IPS-20b (cell line): ENCODE results near the gene RELL2.

Source experiments
- H3K27ac ChIP-seq: one replicate; pipeline ENCODE4 v1.5.1; 2013; ENCODE audit warnings: low read length
- H3K27me3 ChIP-seq: 2 replicates; pipeline ENCODE4 v1.6.1; 2013; ENCODE audit warnings: mild to moderate bottlenecking, low read length, inconsistent platforms; ENCODE audit not compliant: insufficient read depth
- H3K36me3 ChIP-seq: 2 replicates; pipeline ENCODE4 v1.6.1; 2013; ENCODE audit warnings: low read depth, mild to moderate bottlenecking, inconsistent platforms, low read length, moderate library complexity; ENCODE audit not compliant: insufficient read depth
- H3K4me1 ChIP-seq: 2 replicates; pipeline ENCODE4 v1.6.1; 2013; ENCODE audit warnings: mild to moderate bottlenecking, control low read depth, inconsistent platforms, low read length, moderate library complexity; ENCODE audit not compliant: insufficient read depth
- H3K4me3 ChIP-seq: 2 replicates; pipeline ENCODE4 v1.5.1; 2013; ENCODE audit warnings: mild to moderate bottlenecking, low read length, inconsistent platforms
- H3K9ac ChIP-seq: 2 replicates; pipeline ENCODE4 v1.6.1; 2013; ENCODE audit warnings: low read depth, mild to moderate bottlenecking, inconsistent platforms, low read length, moderate library complexity
- H3K9me3 ChIP-seq: 2 replicates; pipeline ENCODE4 v1.6.1; 2013; ENCODE audit warnings: mild to moderate bottlenecking, low read depth, low read length, inconsistent platforms; ENCODE audit not compliant: insufficient read depth

RELL2 gene

DNA sequence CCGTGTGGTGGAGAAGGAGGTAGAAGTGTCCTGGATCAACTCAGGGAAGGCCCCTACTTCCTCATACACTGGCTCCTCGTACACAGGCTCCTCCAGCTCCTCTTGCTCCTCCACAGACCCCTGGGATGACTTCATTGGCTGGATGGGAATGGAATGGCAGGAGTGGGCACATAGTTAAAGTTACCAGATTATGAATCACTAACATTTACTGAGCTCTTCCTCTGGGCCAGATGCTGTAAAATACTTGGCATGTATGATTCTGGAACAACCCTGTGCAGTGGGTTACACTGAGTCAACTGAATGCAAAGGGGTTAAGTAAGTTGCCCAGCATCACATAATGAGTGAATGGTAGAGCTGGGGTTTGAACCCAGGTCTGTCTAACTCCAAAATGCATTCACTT lies 17.5 kb downstream of the RELL2 start:
- H3K36me3 ChIP-seq, result peaks cover 57% of the 10 kb centered on the region
- H3K27me3 ChIP-seq, result no peaks in the 10 kb centered on the region
- H3K4me3 ChIP-seq, result no peak overlapping the region
- no peaks in the 10 kb centered on the region for H3K9me3 ChIP-seq
- H3K9ac ChIP-seq, result no peak overlapping the region
- no peak overlapping the region for H3K27ac ChIP-seq
- H3K4me1 ChIP-seq, result peaks cover 9% of the 10 kb centered on the region; the same call in 1 of the 2 replicates

- no peak overlapping the region for H3K4me3 ChIP-seq
- no peak overlapping the region for H3K27ac ChIP-seq
- peaks cover 65% of the 10 kb centered on the region for H3K36me3 ChIP-seq
- H3K9ac ChIP-seq, result no peak overlapping the region
- no peaks in the 10 kb centered on the region for H3K9me3 ChIP-seq
- H3K4me1 ChIP-seq, result peaks cover 9% of the 10 kb centered on the region; the same call in 1 of the 2 replicates
- no peaks in the 10 kb centered on the region for H3K27me3 ChIP-seq
These were observed 18.2 kb downstream of the RELL2 start for GRCh38 chr5:141655020-141655419.

GRCh38 chr5:141656396-141656795 lies 19.6 kb downstream of the RELL2 start:
- Histone ChIP-seq H3K36me3 (peaks cover 70% of the 10 kb centered on the region), H3K9ac (no peak overlapping the region), H3K4me3 (no peak overlapping the region), H3K27me3 (no peaks in the 10 kb centered on the region), H3K27ac (no peak overlapping the region), H3K4me1 (peaks cover 6% of the 10 kb centered on the region; the same call in 1 of the 2 replicates), H3K9me3 (no peaks in the 10 kb centered on the region)

DNA sequence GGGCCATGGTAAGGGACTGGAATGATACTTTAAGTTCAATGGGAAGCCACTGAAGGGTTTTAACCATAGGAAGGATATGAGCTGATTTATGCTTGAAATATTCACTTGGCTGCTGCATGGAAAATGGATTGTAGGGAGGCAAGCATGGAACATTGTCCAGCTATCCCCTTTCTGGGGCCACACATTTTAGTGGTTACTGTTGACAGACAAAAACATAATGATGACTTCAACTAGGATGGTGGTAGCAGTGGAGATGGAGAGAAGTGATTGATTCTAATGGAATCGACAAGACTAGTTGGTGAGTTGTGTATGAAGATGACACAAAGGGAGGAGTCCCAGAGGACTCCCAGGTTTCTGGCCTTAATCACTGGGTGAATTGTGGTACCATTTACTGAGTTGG lies 20.6 kb downstream of the RELL2 start:
- H3K9ac ChIP-seq, result no peak overlapping the region
- H3K9me3 ChIP-seq, result no peaks in the 10 kb centered on the region
- H3K27ac ChIP-seq, result no peak overlapping the region
- no peak overlapping the region for H3K4me3 ChIP-seq
- no peaks in the 10 kb centered on the region for H3K27me3 ChIP-seq
- peaks cover 79% of the 10 kb centered on the region for H3K36me3 ChIP-seq
- no peaks in the 10 kb centered on the region for H3K4me1 ChIP-seq

DNA sequence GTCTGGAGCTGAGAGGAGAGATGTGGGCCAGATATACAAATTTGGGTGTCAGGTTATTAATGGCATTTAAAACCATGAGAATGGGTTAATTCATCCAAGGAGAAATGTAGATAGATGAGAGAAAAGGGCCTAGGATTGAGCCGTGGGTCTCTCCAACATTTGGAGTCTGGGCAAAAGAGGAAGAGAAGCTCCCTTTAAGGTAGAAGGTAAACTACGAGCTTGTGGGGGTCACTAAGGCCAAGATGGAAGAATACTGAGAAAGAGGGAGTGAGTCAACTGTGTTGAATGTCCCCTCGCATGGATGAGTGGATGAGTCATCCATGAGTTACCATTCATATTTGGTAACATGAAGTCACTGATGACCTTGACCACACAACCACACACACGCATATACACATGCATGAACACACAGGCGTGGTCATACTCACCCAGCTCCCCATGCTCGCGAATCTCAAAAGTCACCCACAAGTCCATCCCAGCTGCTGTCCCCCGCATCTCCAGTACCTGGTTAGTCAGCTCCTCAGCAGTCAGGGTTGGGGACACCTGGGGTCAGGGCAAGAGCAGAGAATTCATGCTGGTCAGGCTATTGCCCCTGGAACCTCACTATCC lies 21.2 kb downstream of the RELL2 start:
- H3K36me3 ChIP-seq, result peaks cover 86% of the 10 kb centered on the region
- no peaks in the 10 kb centered on the region for H3K4me1 ChIP-seq
- no peaks in the 10 kb centered on the region for H3K27me3 ChIP-seq
- no peak overlapping the region for H3K4me3 ChIP-seq
- no peak overlapping the region for H3K27ac ChIP-seq
- no peak overlapping the region for H3K9ac ChIP-seq
- no peaks in the 10 kb centered on the region for H3K9me3 ChIP-seq

DNA sequence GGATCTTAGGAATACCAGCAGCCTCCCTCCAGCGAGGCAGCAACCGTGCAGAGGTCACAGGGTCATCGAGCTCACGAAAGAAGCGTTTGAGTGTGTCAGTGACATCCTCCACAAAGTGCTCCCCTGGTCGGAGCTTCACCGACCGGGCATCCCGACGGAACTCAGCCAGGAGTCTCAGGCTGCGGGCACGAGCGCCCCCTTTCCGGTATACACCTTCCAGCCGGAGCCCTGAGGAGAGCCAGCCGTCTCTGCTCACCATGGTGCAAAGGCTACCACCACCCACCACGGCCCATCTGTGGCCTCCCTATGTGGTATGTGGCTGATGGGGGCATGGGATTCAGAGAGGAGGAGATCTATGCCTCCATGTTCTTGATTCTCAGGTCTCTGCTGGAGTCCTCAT lies 25.2 kb downstream of the RELL2 start:
- no peak overlapping the region for H3K27ac ChIP-seq
- H3K27me3 ChIP-seq, result no peaks in the 10 kb centered on the region
- H3K36me3 ChIP-seq, result peaks cover 69% of the 10 kb centered on the region
- no peaks in the 10 kb centered on the region for H3K4me1 ChIP-seq
- no peak overlapping the region for H3K9ac ChIP-seq
- no peak overlapping the region for H3K4me3 ChIP-seq
- H3K9me3 ChIP-seq, result no peaks in the 10 kb centered on the region

GRCh38 chr5:141663506-141663905 lies 26.7 kb downstream of the RELL2 start:
- H3K4me3 ChIP-seq, result no peak overlapping the region
- no peaks in the 10 kb centered on the region for H3K4me1 ChIP-seq
- no peaks in the 10 kb centered on the region for H3K9me3 ChIP-seq
- H3K27ac ChIP-seq, result no peak overlapping the region
- H3K9ac ChIP-seq, result no peak overlapping the region
- H3K36me3 ChIP-seq, result peaks cover 59% of the 10 kb centered on the region
- H3K27me3 ChIP-seq, result no peaks in the 10 kb centered on the region

- no peak overlapping the region for H3K27ac ChIP-seq
- no peaks in the 10 kb centered on the region for H3K9me3 ChIP-seq
- no peak overlapping the region for H3K9ac ChIP-seq
- H3K4me1 ChIP-seq, result no peaks in the 10 kb centered on the region
- H3K4me3 ChIP-seq, result no peak overlapping the region
- peaks cover 60% of the 10 kb centered on the region for H3K36me3 ChIP-seq
- H3K27me3 ChIP-seq, result no peaks in the 10 kb centered on the region
These were observed 28.1 kb downstream of the RELL2 start for GRCh38 chr5:141664733-141665461.

GRCh38 chr5:141665995-141666940 lies 29.5 kb downstream of the RELL2 start:
- peaks cover 68% of the 10 kb centered on the region for H3K36me3 ChIP-seq
- H3K27ac ChIP-seq, result no peak overlapping the region

DNA sequence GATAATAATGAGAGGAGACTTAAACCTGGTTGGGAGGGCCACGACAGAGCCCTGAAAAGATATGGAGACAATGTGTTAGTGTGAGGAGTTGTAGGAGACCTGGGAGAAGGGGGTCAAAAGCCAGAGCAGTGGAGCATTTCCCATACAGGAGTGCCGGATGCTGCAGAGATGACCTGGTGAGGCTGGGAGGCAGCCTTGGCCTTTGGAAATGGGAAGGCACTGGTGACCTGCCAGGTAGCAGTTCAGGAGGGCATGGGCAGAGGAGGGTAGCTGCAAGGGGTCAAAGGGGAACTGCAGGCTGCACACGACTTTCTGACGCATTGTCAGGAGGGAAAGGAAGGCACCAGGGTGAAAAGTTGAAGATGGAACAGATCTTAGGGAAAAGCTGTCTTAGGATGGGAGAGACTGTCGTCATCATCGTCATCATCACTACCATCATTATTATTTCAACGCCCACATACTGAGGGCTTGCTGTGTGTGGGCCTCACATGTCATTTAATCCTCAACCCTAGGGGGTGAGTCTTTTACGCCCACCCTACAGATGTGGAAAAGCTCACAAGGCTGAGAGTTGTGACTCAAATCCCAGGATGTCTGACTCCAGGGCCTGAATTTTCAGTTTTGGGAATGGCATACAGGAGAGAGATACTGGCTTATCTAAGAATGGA lies 31.9 kb downstream of the RELL2 start:
- Histone ChIP-seq H3K9ac (no peak overlapping the region), H3K4me1 (no peaks in the 10 kb centered on the region), H3K4me3 (no peak overlapping the region), H3K36me3 (peaks cover 62% of the 10 kb centered on the region), H3K27ac (no peak overlapping the region), H3K9me3 (no peaks in the 10 kb centered on the region), H3K27me3 (no peaks in the 10 kb centered on the region)

More at GRCh38 chr5:141665995-141666940, 29.5 kb downstream of the RELL2 start:
- no peaks in the 10 kb centered on the region for H3K27me3 ChIP-seq
- H3K9ac ChIP-seq, result no peak overlapping the region
- H3K9me3 ChIP-seq, result no peaks in the 10 kb centered on the region
- H3K4me1 ChIP-seq, result no peaks in the 10 kb centered on the region
- H3K4me3 ChIP-seq, result no peak overlapping the region

DNA sequence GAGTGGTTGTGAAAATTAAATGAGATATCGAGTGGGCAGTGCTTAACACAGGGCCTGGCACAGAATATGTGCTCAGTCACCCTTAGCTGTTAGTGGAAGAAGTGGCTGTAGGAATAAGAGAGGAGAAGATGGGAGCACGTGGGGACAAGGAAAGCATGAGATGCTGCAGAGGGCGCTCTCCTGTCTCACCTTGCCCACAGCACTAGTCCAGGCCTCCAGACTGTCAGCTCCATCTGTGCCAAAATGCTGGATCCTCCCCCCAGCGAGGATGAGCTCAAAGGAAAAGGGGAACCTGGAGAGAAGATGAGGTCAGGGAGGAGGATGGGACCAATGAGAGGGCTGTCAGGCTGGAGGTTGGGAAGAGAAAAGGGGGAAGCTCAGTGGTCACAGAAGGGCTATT lies 32.7 kb downstream of the RELL2 start:
- no peak overlapping the region for H3K4me3 ChIP-seq
- H3K4me1 ChIP-seq, result peaks cover 5% of the 10 kb centered on the region; the same call in 1 of the 2 replicates
- no peak overlapping the region for H3K27ac ChIP-seq
- no peaks in the 10 kb centered on the region for H3K9me3 ChIP-seq
- H3K27me3 ChIP-seq, result no peaks in the 10 kb centered on the region
- H3K36me3 ChIP-seq, result peaks cover 54% of the 10 kb centered on the region
- no peak overlapping the region for H3K9ac ChIP-seq
